SK-N-SH treated with all-trans-retinoic acid at 6 μM for 48 hours (cell line): ENCODE results near the gene RNF167.

Source experiments
- ATAC-seq: fragments of 200-7000 bp; cut with Tn5 transposase; 3 replicates; pipeline ENCODE4 v1.9.1; 2020; ENCODE audit warnings: mild to moderate bottlenecking, moderate library complexity
- ARNTL ChIP-seq: fragments of 450-650 bp; formaldehyde crosslinking; IDR thresholded peaks from 2 replicates; pipeline ENCODE4 v1.5.0; 2020; ENCODE audit warnings: low read depth, mild to moderate bottlenecking, moderate library complexity, borderline replicate concordance
- BACH2 ChIP-seq: fragments of 250-450 bp; sonication (Bioruptor Pico); IDR thresholded peaks from 2 replicates; pipeline ENCODE4 v1.9.0; 2021; ENCODE audit warnings: mild to moderate bottlenecking, borderline replicate concordance
- CREB5 ChIP-seq: fragments of 250-450 bp; sonication (Bioruptor Pico); IDR thresholded peaks from 2 replicates; pipeline ENCODE4 v1.5.1; 2020; ENCODE audit warnings: low read depth, mild to moderate bottlenecking, moderate library complexity
- CSRNP3 ChIP-seq: fragments of 250-450 bp; sonication (Bioruptor Pico); IDR thresholded peaks from 2 replicates; pipeline ENCODE4 v1.5.1; 2021; ENCODE audit warnings: mild to moderate bottlenecking, moderate library complexity
- GLIS3 ChIP-seq: fragments of 250-450 bp; sonication (Bioruptor Pico); IDR thresholded peaks from 2 replicates; pipeline ENCODE4 v1.5.0; 2020; ENCODE audit warnings: mild to moderate bottlenecking, moderate library complexity
- OSR1 ChIP-seq: fragments of 250-450 bp; sonication (Bioruptor Pico); IDR thresholded peaks from 2 replicates; pipeline ENCODE4 v1.8.0; 2022; ENCODE audit warnings: moderate library complexity, mild to moderate bottlenecking, inconsistent platforms
- PATZ1 ChIP-seq: fragments of 250-450 bp; sonication (Bioruptor Pico); IDR thresholded peaks from 2 replicates; pipeline ENCODE4 v1.8.0; 2020; ENCODE audit warnings: mild to moderate bottlenecking, moderate library complexity, borderline replicate concordance
- POU6F1 ChIP-seq: fragments of 250-450 bp; sonication (Bioruptor Pico); IDR thresholded peaks from 2 replicates; pipeline ENCODE4 v1.8.0; 2021; ENCODE audit warnings: low read depth, mild to moderate bottlenecking, moderate library complexity, borderline replicate concordance
- PPARA ChIP-seq: fragments of 250-450 bp; sonication (Bioruptor Pico); IDR thresholded peaks from 2 replicates; pipeline ENCODE4 v1.5.0; 2020; ENCODE audit warnings: mild to moderate bottlenecking, borderline replicate concordance
- RARB ChIP-seq: fragments of 250-450 bp; sonication (Bioruptor Pico); IDR thresholded peaks from 2 replicates; pipeline ENCODE4 v1.8.0; 2021; ENCODE audit warnings: mild to moderate bottlenecking, moderate library complexity
- SNAI2 ChIP-seq: fragments of 250-450 bp; sonication (Bioruptor Pico); IDR thresholded peaks from 2 replicates; pipeline ENCODE4 v1.5.0; 2020; ENCODE audit warnings: mild to moderate bottlenecking, moderate library complexity
- TCF4 ChIP-seq: fragments of 250-450 bp; sonication (Bioruptor Pico); IDR thresholded peaks from 2 replicates; pipeline ENCODE4 v1.8.0; 2021; ENCODE audit warnings: mild to moderate bottlenecking, moderate library complexity, borderline replicate concordance
- TOX ChIP-seq: fragments of 250-450 bp; sonication (Bioruptor Pico); IDR thresholded peaks from 2 replicates; pipeline ENCODE4 v1.8.0; 2021; ENCODE audit warnings: mild to moderate bottlenecking, moderate library complexity, borderline replicate concordance
- TSHZ2 ChIP-seq: fragments of 250-450 bp; sonication (Bioruptor Pico); IDR thresholded peaks from 2 replicates; pipeline ENCODE4 v1.5.0; 2020; ENCODE audit warnings: mild to moderate bottlenecking, moderate library complexity
- ZC3H10 ChIP-seq: fragments of 250-450 bp; sonication (Bioruptor Pico); IDR thresholded peaks from 2 replicates; pipeline ENCODE4 v1.5.1; 2021; ENCODE audit warnings: mild to moderate bottlenecking, moderate library complexity
- ZFP3 ChIP-seq: fragments of 250-450 bp; sonication (Bioruptor Pico); IDR thresholded peaks from 2 replicates; pipeline ENCODE4 v1.5.0; 2020; ENCODE audit warnings: mild to moderate bottlenecking, moderate library complexity
- ZFP30 ChIP-seq: fragments of 450-650 bp; formaldehyde crosslinking; IDR thresholded peaks from 2 replicates; pipeline ENCODE4 v1.5.0; 2022; ENCODE audit warnings: mild to moderate bottlenecking, moderate library complexity
- ZNF565 ChIP-seq: fragments of 450-650 bp; formaldehyde crosslinking; conservative IDR thresholded peaks from 2 replicates; pipeline ENCODE4 v1.5.0; 2020; ENCODE audit warnings: low read depth, mild to moderate bottlenecking, moderate library complexity
- ZNF70 ChIP-seq: fragments of 450-650 bp; formaldehyde crosslinking; IDR thresholded peaks from 2 replicates; pipeline ENCODE4 v1.5.0; 2020; ENCODE audit warnings: mild to moderate bottlenecking, moderate library complexity
- ZNF8 ChIP-seq: fragments of 450-650 bp; formaldehyde crosslinking; IDR thresholded peaks from 2 replicates; pipeline ENCODE4 v1.5.0; 2020; ENCODE audit warnings: mild to moderate bottlenecking, moderate library complexity

The RNF167 gene

GRCh38 chr17:4972322-4972721 is 32.3 kb downstream of the RNF167 start:
- no peak for TF ChIP-seq POU6F1 (CRISPR knock-in tag)
- no peak for TF ChIP-seq ZFP30
- no peak for TF ChIP-seq TOX (CRISPR knock-in tag)
- no peak for TF ChIP-seq OSR1 (CRISPR knock-in tag)
- ATAC-seq: no peak

GRCh38 chr17:4972752-4973151 is 32.7 kb downstream of the RNF167 start:
- TF ChIP-seq GLIS3 (CRISPR knock-in tag) (no peak), PPARA (CRISPR knock-in tag) (no peak), ZNF565 (no peak), RARB (no peak)
- no peak for ATAC-seq

- ATAC-seq: no peak
- no peak for TF ChIP-seq PATZ1 (CRISPR knock-in tag)
- no peak for TF ChIP-seq BACH2 (CRISPR knock-in tag)
- TF ChIP-seq ZFP30: no peak
Measured at GRCh38 chr17:4973256-4974114, 33.4 kb downstream of the RNF167 start.

GRCh38 chr17:4974115-4974670 is 34.1 kb downstream of the RNF167 start:
- TF ChIP-seq SNAI2 (CRISPR knock-in tag) (no peak), OSR1 (CRISPR knock-in tag) (no peak), CREB5 (CRISPR knock-in tag) (no peak), CSRNP3 (CRISPR knock-in tag) (no peak), TOX (CRISPR knock-in tag) (no peak), TCF4 (CRISPR knock-in tag) (no peak), ZC3H10 (no peak), GLIS3 (CRISPR knock-in tag) (no peak), RARB (no peak), POU6F1 (CRISPR knock-in tag) (no peak), ARNTL (CRISPR knock-in tag) (no peak), TSHZ2 (CRISPR knock-in tag) (no peak), ZFP3 (no peak), ZNF70 (CRISPR knock-in tag) (no peak), ZNF565 (no peak), PPARA (CRISPR knock-in tag) (no peak), ZFP30 (no peak), ZNF8 (CRISPR knock-in tag) (no peak), BACH2 (CRISPR knock-in tag) (no peak)
- ATAC-seq: no peak
